HG03045 (cell line): ENCODE results near the gene SPINT3.

Experiments used
- ATAC-seq: cut with Tn5 transposase; IDR thresholded peaks from one replicate; pipeline ENCODE4 v1.9.1; 2021; ENCODE audit warnings: mild to moderate bottlenecking, moderate library complexity; ENCODE audit not compliant: unreplicated experiment

The SPINT3 gene

DNA sequence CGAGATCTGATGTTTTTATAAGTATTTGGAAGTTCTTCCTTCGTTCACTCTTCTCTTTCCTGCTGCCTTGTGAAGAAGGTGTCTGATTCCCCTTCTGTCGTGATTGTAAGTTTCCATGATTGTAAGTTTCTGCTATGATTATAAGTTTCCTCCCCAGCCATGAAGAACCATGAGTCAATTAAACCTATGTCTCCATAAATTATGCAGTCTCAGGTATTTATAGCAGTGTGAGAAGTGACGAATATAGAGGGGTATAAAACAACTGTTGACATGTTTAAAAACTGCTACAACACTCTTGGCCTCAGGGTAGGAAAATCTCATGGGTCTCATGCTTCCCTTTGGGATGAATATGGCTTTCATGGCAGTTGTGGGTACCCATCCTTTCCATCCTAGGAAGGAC lies 51.7 kb downstream of the SPINT3 start:
- ATAC-seq = no peak

GRCh38 chr20:45462711-45463509 lies 52.5 kb downstream of the SPINT3 start:
- ATAC-seq = no peak
